NT2/D1 (cell line): ENCODE measurements around the gene NSMCE1.

Experiments used
- SUZ12 ChIP-seq: IDR thresholded peaks from 2 replicates; pipeline ENCODE4 v1.6.1; 2011; ENCODE audit not compliant: insufficient read length, insufficient read depth; ENCODE audit errors: extremely low read depth
- YY1 ChIP-seq: IDR thresholded peaks from 2 replicates; pipeline ENCODE4 v1.6.1; 2011; ENCODE audit not compliant: insufficient read length, insufficient read depth
- ZNF274 ChIP-seq: IDR thresholded peaks from 2 replicates; pipeline ENCODE4 v1.6.1; 2011; ENCODE audit warnings: mild to moderate bottlenecking, low read depth, low read length

DNA sequence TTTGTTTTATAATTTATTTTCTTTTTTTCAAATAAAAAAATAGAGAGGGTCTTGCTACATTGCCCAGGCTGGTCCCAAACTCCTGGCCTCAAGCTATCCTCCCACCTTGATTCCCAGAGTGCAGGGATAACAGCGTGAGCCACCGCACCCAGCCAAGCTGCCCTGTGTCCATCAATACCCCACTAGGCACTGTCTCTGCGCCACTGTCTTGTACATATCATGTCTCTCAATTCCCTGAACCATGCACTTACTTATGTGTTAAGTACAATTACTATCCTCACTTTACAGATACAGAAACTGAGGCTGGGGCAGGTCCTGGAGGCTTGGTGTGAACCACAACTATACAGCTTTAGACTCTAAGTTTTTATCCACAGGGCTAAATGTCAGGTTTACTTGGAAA, 11.7 kb downstream of the NSMCE1 start:
- no peak for TF ChIP-seq YY1
- TF ChIP-seq SUZ12: no peak
- TF ChIP-seq ZNF274: no peak
